HCT116 (cell line): Measurements from ENCODE around the gene GIT2.

Experiments
- CEBPB ChIP-seq: IDR thresholded peaks from 2 replicates; pipeline ENCODE4 v1.6.1; 2012; ENCODE audit warnings: low read depth
- CTCF ChIP-seq, 3 experiments: fragments of 200-600 bp in 1 of 3; sonication (generic) in 1 of 3; IDR thresholded peaks in 2 of 3; conservative IDR thresholded peaks in 1 of 3; 2 replicates each; pipeline ENCODE4 v1.5.1; 2012 to 2017; ENCODE audit warnings: low read depth in 2 of 3, low read length in 2 of 3, antibody characterized with exemption in 1 of 3, borderline replicate concordance in 1 of 3, control low read depth in 1 of 3, mild to moderate bottlenecking in 1 of 3, mixed read lengths in 1 of 3, mixed run types in 1 of 3, moderate library complexity in 1 of 3; ENCODE audit not compliant: insufficient read depth in 1 of 3
- EZH2 ChIP-seq: fragments of 200-600 bp; sonication (generic); IDR thresholded peaks from 2 replicates; pipeline ENCODE4 v1.6.1; 2017; ENCODE audit warnings: antibody characterized with exemption, mixed run types
- JUND ChIP-seq: IDR thresholded peaks from 2 replicates; pipeline ENCODE4 v1.6.1; 2012
- MAX ChIP-seq: IDR thresholded peaks from 2 replicates; pipeline ENCODE4 v1.6.1; 2012
- POLR2A ChIP-seq: IDR thresholded peaks from 2 replicates; pipeline ENCODE4 v1.7.0; 2011; ENCODE audit warnings: borderline replicate concordance; ENCODE audit not compliant: insufficient read depth, insufficient read length; ENCODE audit errors: extremely low read depth
- RAD21 ChIP-seq: IDR thresholded peaks from 2 replicates; pipeline ENCODE4 v1.6.1; 2012; ENCODE audit warnings: low read depth, mild to moderate bottlenecking
- SRF ChIP-seq: IDR thresholded peaks from 2 replicates; pipeline ENCODE4 v1.6.1; 2012; ENCODE audit warnings: low read depth

- TF ChIP-seq EZH2 (no peak), JUND (no peak), RAD21 (no peak), CTCF (IDR thresholded peaks at IDR 0.05 in 2 of 3, conservative IDR thresholded peaks at IDR 0.05 in 1 of 3; ENCODE audit: borderline replicate concordance in 1 of 3, insufficient read depth in 1 of 3, low read depth in 2 of 3, low read length in 2 of 3) (no peak), CEBPB (no peak), SRF (no peak), POLR2A (no peak), MAX (no peak)
Measured at GRCh38 chr12:110038741-110039084, 42.5 kb upstream of the GIT2 start.
